Activated CD4-positive, alpha-beta T cell treated with anti-CD3 and anti-CD28 coated beads, Interleukin-2, amount 10 ng/mL, durations not matched to agents 7 days and 5 days (primary cell): ENCODE results near the gene CMTM8. TPM values are rescaled to one million over a fixed set of nuclear protein-coding genes. Genes with fewer than 3 reads are reported as not detected.

Experiments used
- CTCF ChIA-PET: fragments of 350-600 bp; sonication (Branson Sonifier 250); formaldehyde crosslinking; loops from one replicate; lab custom pipeline; 2021; ENCODE audit warnings: antibody characterized with exemption; lab: Charles Lee
- POLR2A ChIA-PET: fragments of 350-600 bp; sonication (Branson Sonifier 250); formaldehyde crosslinking; loops from one replicate; lab custom pipeline; 2021; ENCODE audit warnings: antibody characterized with exemption; lab: Charles Lee
- DNase-seq: peaks from one replicate; pipeline ENCODE4 v3.0.0-alpha.2; 2020
- H3K27ac Mint-ChIP-seq: one replicate; pipeline ENCODE4 v1.8.0; 2021; ENCODE audit warnings: mild to moderate bottlenecking, moderate library complexity, mixed read lengths
- H3K27me3 Mint-ChIP-seq: one replicate; pipeline ENCODE4 v1.8.0; 2021; ENCODE audit warnings: mixed read lengths
- H3K36me3 Mint-ChIP-seq: one replicate; pipeline ENCODE4 v1.8.0; 2021; ENCODE audit warnings: low read depth, mixed read lengths
- H3K4me1 Mint-ChIP-seq: one replicate; pipeline ENCODE4 v1.8.0; 2021; ENCODE audit warnings: mixed read lengths
- H3K4me3 Mint-ChIP-seq: one replicate; pipeline ENCODE4 v1.8.0; 2021; ENCODE audit warnings: mild to moderate bottlenecking, moderate library complexity, mixed read lengths
- H3K9me3 Mint-ChIP-seq: one replicate; pipeline ENCODE4 v1.8.0; 2021; ENCODE audit warnings: mixed read lengths
- total RNA-seq, 2 experiments: library from RNA; stranded (reverse); gene quantifications; one replicate each; pipeline ENCODE4 v1.2.3, GENCODE V29; 2021

Gene CMTM8
- total RNA-seq, 2 experiments from 2014 or later: 5.9 to 6.5 TPM

DNA sequence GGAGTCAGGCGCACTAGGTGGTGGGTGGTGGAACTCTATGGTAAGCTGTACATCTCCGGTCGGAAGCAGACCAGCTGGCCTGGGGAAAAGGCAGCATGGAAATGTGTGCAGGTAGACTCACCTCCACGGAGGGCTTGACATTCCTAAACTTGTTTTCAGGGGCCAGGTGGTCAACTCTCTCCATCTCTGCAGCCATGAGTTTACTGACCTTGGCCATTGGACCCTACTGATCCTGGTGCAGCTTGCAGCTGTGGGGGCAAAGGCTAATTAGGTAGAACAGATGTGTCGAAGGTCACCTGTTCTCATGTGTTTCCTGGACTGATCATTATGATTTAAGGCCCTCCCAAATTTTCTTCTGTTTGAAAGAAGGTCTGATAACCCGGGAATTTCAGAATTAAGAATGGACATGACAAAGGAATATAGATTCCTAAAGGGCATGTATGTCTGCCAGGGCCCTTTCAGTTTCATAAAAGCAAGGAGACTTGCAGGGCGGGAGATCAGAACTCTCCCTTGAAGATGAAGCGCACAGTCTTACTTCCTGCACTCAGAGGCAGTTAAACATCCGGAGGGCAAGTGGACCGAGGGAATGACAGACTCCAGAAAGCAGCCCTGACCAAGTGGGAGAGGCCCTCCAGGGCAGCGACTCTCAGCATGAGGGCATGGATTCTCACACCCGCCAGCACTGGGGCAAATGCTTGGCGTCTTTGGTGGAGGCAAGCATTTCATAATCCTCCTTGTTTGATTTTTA is 97.1 kb downstream of the CMTM8 start:
- Mint-ChIP-seq H3K4me1 (peaks cover 45% of the 10 kb centered on the region), H3K36me3 (no peaks in the 10 kb centered on the region), H3K27me3 (no peaks in the 10 kb centered on the region), H3K27ac (peak overlapping the region; percentile 88), H3K9me3 (no peaks in the 10 kb centered on the region), H3K4me3 (peak overlapping the region; percentile 14)
- ChIA-PET POLR2A (interaction anchor here (0.6 kb wide), 1 partner anchor 376 kb away, joined by 5 read pairs; no protein-coding TSS in a partner anchor), CTCF (interaction anchor here (0.6 to 3.1 kb wide), 5 partner anchors 11 to 42 kb away, joined by 3 to 13 read pairs (median 8); no protein-coding TSS in a partner anchor)
- DNase-seq: peak; percentile 44

DNA sequence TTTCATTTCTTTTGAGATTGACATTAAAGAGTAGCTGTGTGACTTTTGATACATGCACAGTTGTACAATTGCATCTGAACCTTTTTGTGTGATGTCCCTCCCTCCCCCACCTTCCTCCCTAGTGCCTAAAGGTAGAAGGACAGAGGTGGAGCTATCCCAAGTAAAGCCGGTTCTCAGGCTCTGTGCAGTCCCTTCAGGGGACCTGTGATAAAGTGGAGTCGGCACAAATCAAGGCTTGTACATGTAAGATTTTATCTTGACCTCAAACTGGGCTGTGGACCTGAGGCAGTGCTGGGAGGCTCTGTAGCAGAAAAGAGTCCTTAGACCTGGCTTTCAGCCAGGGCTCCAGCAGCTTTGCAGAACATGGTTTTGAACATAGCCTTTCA is 97.6 kb downstream of the CMTM8 start:
- H3K9me3 Mint-ChIP-seq: no peaks in the 10 kb centered on the region
- DNase-seq: no peak
- H3K4me1 Mint-ChIP-seq: peaks cover 41% of the 10 kb centered on the region
- POLR2A ChIA-PET: interaction anchor here (0.6 kb wide), 1 partner anchor 375 kb away, joined by 5 read pairs; no protein-coding TSS in a partner anchor
- no peaks in the 10 kb centered on the region for H3K27me3 Mint-ChIP-seq
- no peak overlapping the region for H3K4me3 Mint-ChIP-seq
- CTCF ChIA-PET: interaction anchor here (0.6 to 3.1 kb wide), 4 partner anchors 16 to 50 kb away, joined by 3 to 13 read pairs (median 6); no protein-coding TSS in a partner anchor
- no peaks in the 10 kb centered on the region for H3K36me3 Mint-ChIP-seq
- peak overlapping the region; percentile 88 for H3K27ac Mint-ChIP-seq

DNA sequence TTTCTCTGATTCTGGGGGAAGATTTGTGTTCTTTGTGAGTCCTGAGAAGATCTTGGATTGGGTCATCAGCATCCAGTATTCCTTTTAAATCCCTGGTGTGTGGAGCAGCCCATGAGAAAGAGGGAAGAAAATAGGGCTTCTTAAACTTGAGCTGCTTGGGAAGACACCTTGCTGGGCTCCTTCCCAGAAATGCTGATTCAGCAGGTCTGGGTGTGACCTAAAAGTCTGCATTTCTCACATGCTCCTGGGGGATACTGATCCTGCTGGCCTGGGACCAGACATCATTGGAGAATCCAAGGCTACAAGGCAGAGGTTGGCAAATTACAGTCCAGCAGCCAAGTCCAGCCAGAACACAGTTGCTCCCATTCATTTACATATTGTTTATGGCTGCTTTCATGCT is 99.0 kb downstream of the CMTM8 start:
- CTCF ChIA-PET: interaction anchor here (0.9 to 2.7 kb wide), 2 partner anchors 14 to 36 kb away, joined by 3 to 9 read pairs; no protein-coding TSS in a partner anchor
- H3K27ac Mint-ChIP-seq: no peak overlapping the region
- POLR2A ChIA-PET: no interaction called here

DNA sequence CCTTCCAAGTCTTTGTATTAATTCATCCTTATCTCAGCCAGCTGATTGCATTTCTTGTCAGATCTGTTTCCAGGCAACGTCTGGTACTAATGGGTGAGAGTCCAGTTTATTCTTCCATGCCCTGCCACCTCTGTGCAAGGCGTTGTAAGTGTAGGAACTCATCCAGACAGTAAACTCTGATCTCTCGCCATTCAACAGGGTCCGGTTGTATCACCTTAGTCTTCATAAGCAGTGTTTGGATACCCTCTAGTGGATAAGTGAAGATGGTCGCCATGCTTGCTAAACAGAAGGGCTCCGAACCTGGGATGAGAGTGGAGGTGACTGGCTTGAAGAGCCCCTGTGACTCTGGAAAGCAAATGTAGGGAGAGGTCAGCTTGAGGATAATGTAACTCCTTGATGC is 101.6 kb downstream of the CMTM8 start:
- Mint-ChIP-seq H3K27me3 (no peaks in the 10 kb centered on the region), H3K36me3 (no peaks in the 10 kb centered on the region), H3K27ac (no peak overlapping the region), H3K4me1 (peaks cover 25% of the 10 kb centered on the region), H3K9me3 (no peaks in the 10 kb centered on the region), H3K4me3 (no peak overlapping the region)
- ChIA-PET POLR2A (no interaction called here), CTCF (no interaction called here)
- peak; percentile 54 for DNase-seq

More for the DNA sequence above, 99.0 kb downstream of the CMTM8 start:
- peaks cover 30% of the 10 kb centered on the region for H3K4me1 Mint-ChIP-seq
- no peaks in the 10 kb centered on the region for H3K9me3 Mint-ChIP-seq
- H3K36me3 Mint-ChIP-seq: no peaks in the 10 kb centered on the region
- H3K4me3 Mint-ChIP-seq: no peak overlapping the region
- H3K27me3 Mint-ChIP-seq: no peaks in the 10 kb centered on the region
- no peak for DNase-seq

DNA sequence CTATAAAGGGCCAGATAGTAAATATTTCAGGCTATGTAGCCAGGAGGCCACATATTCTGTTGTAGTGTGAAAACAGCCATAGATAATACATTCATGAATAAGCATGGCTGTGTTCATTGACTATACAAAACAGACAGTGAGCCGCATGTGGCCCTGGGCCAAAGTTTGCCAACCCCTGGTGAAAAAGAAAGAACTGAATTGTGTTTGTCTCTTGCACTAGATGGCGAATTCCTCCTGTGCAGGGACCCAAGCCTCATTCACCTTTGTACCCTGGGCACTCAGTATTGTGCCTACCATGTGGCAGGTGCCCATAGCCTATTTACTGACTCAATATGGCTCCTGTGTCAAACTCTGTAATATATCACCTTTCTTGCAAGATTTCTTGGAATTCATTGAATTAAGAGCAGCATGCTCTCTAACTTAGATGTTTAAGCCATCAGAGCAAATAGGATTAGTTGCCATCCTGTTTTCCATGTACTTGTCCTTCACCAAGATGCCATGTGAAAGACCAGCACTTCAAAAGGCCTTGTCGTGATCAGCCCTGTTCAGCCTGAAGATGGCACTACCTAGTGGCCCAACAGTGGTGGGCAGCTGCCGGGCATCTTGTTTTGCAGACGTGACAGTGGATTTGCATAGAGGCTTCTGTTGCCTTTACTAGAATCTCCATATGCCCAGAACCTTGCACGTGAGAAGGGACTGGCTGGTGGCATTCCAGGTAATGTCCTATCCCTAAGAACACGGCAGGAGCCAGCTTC is 102.3 kb downstream of the CMTM8 start:
- Mint-ChIP-seq H3K27ac (no peak overlapping the region), H3K36me3 (no peaks in the 10 kb centered on the region), H3K9me3 (no peaks in the 10 kb centered on the region), H3K4me3 (no peak overlapping the region), H3K27me3 (no peaks in the 10 kb centered on the region), H3K4me1 (peaks cover 18% of the 10 kb centered on the region)
- ChIA-PET POLR2A (no interaction called here), CTCF (no interaction called here)
- no peak for DNase-seq

DNA sequence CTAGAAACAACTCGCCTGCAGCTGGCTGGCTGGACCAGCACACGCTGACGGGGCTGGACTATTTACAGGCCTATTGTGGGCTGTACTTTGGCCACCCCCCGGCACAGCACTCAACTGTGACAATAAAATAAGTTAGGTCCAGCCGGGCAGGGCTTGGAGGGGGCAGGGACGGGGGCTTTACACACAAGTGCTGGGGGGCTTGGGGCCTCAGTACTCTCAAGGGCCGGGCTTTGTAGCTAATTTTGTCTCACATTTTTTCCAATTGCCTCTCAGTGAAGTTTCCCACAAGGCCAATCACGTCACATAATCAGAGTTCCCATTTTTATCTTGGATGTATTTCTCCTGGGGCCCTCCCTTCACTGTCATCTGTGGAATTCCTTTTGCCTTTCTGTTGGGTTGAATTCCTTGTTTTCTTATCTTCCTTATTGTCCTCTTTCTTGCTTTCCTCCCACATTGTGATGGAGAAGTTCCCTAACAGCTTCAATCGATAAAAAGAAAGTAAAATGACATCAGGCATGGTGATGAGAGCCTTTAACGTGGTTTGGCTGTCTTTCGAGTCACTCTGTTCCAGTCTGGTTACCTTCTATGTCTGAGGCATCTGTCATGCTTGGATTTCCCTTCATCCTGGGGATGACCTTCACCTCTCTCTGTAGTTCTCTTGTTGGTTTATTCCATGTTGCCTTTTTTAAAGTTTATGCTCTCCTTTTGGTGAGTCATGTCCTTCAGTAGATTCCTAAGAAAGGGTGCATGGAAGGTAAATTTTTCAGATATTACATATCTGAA is 109.1 kb downstream of the CMTM8 start:
- H3K4me3 Mint-ChIP-seq: no peak overlapping the region
- ChIA-PET POLR2A (no interaction called here), CTCF (interaction anchor here (0.5 to 1.6 kb wide), 8 partner anchors 14 to 634 kb away, joined by 3 to 6 read pairs (median 4); no protein-coding TSS in a partner anchor)
- H3K4me1 Mint-ChIP-seq: peaks cover 15% of the 10 kb centered on the region
- H3K27ac Mint-ChIP-seq: no peak overlapping the region
- no peaks in the 10 kb centered on the region for H3K9me3 Mint-ChIP-seq
- no peaks in the 10 kb centered on the region for H3K27me3 Mint-ChIP-seq
- DNase-seq: no peak
- H3K36me3 Mint-ChIP-seq: no peaks in the 10 kb centered on the region

DNA sequence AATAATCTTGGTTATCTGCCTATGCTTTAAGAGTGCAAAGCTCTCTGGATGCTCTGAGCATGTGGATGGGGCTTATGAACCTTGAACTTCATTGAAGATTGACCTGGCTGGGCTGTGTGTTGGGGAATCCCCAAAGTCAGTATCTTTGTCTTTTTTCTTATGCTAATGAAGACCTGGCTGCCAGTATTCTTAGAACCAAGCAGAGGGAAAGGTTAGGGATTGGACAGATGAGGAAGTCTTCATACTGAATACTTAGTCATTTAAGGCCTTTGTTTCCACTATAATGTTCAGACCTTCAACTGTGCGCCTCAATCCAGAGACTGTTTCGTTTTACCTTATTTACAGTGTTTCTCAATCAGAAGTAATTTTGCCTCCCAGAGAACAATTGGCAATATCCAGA is 110.7 kb downstream of the CMTM8 start:
- Mint-ChIP-seq H3K36me3 (no peaks in the 10 kb centered on the region), H3K27ac (no peak overlapping the region), H3K4me1 (peaks cover 13% of the 10 kb centered on the region), H3K4me3 (no peak overlapping the region), H3K9me3 (no peaks in the 10 kb centered on the region), H3K27me3 (no peaks in the 10 kb centered on the region)
- no peak for DNase-seq
- POLR2A ChIA-PET: no interaction called here
- CTCF ChIA-PET: interaction anchor here (1.6 kb wide), 1 partner anchor 61 kb away, joined by 6 read pairs; no protein-coding TSS in a partner anchor

DNA sequence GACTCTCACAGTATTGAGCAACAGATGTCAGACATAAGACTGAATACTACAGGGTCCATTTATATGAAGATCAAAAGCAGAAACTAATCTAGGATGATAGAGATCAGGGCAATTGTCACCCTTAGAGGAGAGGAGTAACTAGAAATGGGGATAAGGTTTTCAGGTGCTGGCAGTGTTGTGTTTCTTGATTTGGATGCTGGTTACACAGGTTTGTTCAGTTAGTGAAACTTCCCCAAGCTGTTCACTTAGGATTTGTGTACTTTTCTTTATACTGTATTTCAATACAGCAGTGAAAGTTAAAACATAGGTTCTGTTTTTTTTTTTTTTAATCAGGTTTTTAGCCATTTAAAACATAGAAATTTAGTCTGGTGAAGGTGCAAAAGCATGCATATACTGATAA is 114.1 kb downstream of the CMTM8 start:
- no peak overlapping the region for H3K27ac Mint-ChIP-seq
- CTCF ChIA-PET: interaction anchor here (0.7 to 1.1 kb wide), 2 partner anchors 32 to 126 kb away, joined by 3 to 4 read pairs; no protein-coding TSS in a partner anchor
- H3K9me3 Mint-ChIP-seq: no peaks in the 10 kb centered on the region
- peaks cover 10% of the 10 kb centered on the region for H3K4me1 Mint-ChIP-seq
- no peaks in the 10 kb centered on the region for H3K27me3 Mint-ChIP-seq
- H3K4me3 Mint-ChIP-seq: no peak overlapping the region
- H3K36me3 Mint-ChIP-seq: no peaks in the 10 kb centered on the region
- no peak for DNase-seq
- POLR2A ChIA-PET: no interaction called here

DNA sequence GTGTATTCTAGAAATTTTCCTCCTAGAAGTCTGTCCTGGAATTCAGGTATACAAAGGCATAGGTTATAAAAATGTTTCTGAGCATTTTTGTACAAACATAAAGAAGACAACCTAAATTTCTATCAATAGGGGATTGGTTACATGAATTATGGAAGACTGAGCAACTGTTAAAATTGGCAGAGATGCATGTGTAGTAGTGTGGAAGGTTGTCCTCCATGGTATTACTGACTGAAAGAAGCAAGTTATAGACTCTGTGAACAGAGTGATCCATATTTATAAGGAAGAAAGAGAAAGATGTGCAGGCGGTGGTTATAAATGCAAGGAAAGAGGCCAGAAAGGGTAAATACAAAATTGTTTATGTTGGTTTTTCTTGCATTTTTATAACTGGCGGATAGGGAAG is 114.9 kb downstream of the CMTM8 start:
- H3K4me3 Mint-ChIP-seq: no peak overlapping the region
- H3K9me3 Mint-ChIP-seq: no peaks in the 10 kb centered on the region
- no peaks in the 10 kb centered on the region for H3K27me3 Mint-ChIP-seq
- peaks cover 6% of the 10 kb centered on the region for H3K4me1 Mint-ChIP-seq
- CTCF ChIA-PET: interaction anchor here (1.1 kb wide), 1 partner anchor 32 kb away, joined by 3 read pairs; no protein-coding TSS in a partner anchor
- DNase-seq: no peak
- POLR2A ChIA-PET: no interaction called here
- H3K27ac Mint-ChIP-seq: no peak overlapping the region
- no peaks in the 10 kb centered on the region for H3K36me3 Mint-ChIP-seq

DNA sequence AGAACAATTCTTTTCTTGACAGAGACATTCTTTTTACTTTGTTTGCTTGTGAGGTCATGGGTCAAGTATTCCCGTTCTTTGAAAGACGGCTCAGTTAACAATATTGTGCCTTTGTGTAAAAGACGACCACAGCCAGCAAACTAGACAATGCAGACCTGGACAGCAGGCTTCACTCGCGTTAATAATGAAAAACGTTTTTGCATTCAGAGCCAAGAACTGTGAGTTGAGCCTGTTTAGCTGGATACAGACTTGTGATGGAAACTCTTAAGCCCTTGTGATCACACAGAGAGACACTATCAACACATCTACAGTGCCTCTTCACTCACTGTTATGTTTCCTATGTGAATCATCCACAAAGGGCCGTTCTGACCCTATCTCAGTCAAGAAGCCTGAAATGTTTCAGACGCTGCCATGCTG is 115.9 kb downstream of the CMTM8 start:
- no peak for DNase-seq
- peaks cover 3% of the 10 kb centered on the region for H3K36me3 Mint-ChIP-seq
- H3K27ac Mint-ChIP-seq: no peak overlapping the region
- no peaks in the 10 kb centered on the region for H3K9me3 Mint-ChIP-seq
- peaks cover under 1% of the 10 kb centered on the region for H3K4me1 Mint-ChIP-seq
- no peaks in the 10 kb centered on the region for H3K27me3 Mint-ChIP-seq
- ChIA-PET CTCF (no interaction called here), POLR2A (no interaction called here)
- no peak overlapping the region for H3K4me3 Mint-ChIP-seq

DNA sequence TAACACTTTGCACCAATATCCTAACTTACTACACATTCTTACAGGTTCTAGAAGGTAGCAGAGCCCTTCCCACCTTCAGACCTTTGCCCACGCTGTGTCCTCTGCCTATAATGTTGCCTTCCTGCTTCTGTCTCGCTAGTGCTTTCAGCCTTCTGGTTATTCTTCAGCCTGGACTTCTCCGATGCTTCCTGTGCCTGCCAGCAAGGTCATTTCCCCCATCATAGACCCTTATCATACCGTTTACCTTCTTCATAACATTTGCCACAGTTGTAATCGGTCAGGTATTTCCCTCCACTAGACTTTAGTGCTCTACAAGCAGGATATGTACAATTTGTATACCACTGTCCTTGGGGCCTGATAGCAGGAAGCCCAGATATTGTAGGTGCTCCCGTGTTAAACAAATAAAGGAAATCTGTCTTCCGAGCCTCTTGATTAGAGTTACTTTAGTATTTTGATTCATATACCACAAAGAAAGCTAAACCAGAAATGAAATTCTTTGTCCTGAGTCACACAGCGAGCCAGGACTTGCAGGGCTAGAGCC is 117.3 kb downstream of the CMTM8 start:
- DNase-seq: no peak
- H3K36me3 Mint-ChIP-seq: peaks cover 6% of the 10 kb centered on the region
- H3K9me3 Mint-ChIP-seq: no peaks in the 10 kb centered on the region
- ChIA-PET POLR2A (no interaction called here), CTCF (interaction anchor here (0.6 kb wide), 1 partner anchor 128 kb away, joined by 3 read pairs; no protein-coding TSS in a partner anchor)
- no peaks in the 10 kb centered on the region for H3K4me1 Mint-ChIP-seq
- no peak overlapping the region for H3K4me3 Mint-ChIP-seq
- no peak overlapping the region for H3K27ac Mint-ChIP-seq
- H3K27me3 Mint-ChIP-seq: no peaks in the 10 kb centered on the region
